Activated T-cell treated with anti-CD3 and anti-CD28 coated beads for 48 hours (primary cell): Measurements from ENCODE around the gene C10orf105.

ENCODE experiments used
- DNase-seq: peaks from one replicate; pipeline ENCODE4 v3.0.0-alpha.2; 2020; ENCODE audit warnings: low read depth

C10orf105 gene, protein sequence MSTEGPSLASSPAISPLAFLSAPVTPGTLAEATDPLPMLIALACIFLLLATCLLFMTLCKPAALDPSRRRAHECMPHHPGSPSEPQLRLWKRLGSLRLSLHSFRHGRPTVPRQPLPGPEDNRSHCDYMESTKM

DNA sequence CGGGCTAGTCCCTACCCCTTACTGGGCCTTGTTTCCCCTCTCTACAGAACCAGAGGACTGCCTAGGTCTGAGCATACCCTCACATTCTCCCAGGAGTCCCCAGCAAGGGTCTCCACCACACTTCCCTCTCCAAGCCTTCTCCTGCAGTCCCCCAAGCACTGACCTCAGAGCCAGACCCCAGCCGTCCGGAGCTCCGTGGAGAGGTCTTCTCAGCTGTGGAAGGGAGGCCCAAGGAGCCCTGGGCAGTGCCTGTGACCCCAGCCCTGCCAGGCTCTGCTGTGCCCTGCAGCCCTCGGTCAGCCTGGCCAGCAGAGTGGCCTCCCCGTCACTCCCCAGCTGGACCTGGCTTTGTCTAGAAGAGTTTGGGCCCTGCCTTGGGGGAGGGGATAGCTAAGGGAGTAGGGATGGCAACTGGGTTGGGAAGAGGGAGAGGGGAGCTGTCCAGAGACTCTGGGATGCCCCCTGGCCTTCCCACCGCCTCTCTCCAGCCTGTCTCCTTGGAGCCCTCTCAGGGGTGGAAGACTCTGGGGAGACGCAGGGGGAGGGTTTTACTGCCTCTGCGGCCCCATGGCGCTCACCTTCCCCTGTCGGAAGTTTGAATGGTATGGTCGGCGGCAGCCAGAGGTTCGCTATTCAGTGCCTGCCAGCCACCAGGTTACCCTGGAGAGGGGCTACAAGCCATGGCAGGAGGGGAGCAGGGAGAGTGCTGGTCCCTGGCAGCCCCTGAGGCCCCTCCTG is at the start of gene C10orf105:
Gene C10orf105, minus strand, starts transcription at position 315 of the 738 bp plus-strand sequence. CDS start 3,441 bp downstream, outside the sequence.
- no peak for DNase-seq

DNA sequence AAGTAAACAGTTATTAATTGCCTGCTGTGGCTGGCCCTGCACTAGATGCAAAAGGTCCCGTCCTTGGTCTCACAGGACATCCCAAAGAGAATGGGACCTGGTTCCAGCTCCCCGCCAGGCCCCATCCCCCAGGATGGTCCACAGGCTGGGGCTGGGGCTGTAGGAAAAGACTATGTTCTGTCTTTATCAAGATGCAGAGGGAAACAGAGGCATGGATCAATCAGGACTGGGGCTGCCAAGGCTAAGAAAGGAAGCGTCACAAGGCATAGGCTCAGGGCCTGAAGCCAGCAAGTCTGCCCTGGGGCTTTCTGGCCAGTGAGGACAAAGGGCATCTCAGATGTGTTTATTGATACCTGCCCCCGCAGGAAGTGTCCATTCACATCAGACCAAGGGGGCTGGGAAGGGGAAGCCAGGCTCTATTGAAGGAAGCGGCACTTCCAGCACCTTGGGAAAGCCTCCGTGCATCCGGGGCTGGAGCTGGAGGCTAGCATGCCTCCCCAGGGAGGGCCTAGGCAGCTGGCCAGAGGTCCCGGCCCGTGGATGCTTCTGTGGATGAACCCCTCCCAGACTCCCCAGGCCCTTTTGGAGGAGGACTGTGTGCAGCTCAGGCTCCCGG is 48.0 kb upstream of the C10orf105 start:
- DNase-seq = no peak

DNA sequence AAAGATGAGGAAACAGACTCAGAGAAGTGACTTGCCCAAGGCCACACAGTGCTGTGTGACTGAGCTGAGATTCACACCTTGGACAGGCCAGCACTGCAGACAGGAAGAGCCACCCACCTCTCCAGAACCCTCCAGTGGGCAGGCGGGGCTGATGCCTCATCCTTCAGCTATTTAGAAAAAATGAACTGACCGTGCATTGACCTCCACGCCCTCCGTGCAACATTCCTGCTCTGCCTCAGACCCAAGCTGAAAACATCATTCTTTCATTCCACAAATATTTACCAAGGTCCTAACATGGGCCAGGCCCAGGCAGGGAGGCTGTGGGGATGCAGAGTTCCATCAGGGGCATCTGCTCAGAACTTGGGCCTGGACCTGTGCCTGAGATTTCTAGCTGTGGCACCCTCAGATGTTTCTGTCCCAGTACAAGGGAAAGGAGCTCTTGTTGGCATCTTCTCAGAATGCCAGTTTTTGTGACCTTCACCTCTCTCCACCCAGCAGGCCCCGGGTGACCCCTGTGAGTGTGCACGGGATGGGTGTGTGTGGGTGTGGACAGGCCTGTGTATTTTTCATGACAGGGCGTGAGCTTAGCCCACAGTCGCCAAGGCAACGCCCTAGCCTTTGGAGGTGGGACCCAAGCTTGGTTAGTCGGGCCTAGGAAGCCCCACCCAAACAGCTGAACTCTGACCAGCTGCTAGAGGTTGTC is 47.3 kb upstream of the C10orf105 start:
- no peak for DNase-seq

DNA sequence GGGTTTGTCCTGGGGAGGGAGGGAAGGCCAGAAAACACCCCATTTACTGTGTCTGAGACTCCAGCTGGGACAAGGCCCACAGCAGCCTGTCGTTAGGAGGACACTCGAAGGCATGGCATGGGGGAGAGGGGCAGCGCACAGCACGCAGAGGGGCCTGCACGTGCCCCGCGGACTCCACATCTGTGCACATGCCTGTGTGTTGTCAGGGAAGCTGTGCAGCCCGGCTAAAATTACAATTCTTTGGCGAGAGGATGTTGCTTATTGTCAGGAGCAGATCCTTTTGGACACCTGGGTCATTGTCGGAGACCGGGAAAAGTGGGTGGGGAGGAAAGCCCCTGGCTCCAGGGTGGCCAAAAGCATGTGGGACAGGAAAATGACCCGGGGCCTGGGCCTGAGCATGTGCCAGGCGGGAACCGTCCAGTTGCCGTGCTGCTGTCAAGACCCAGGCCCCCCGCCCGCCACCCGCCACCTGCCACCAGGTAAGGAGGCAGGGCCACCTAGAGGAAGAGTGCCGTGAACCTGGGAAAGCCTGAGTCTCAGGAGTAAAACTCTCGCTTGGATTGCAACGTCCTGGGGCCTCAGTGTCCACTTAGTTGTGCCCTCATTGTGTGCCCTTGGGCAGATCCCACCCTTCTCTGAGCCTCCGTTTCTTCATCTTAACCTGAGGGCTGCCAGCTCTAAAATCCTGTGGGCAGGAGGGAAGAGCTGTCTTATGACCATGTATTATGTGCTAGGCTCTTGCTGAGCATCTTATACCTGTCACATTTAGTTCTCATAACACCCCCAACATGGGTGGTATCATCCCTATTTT is 46.5 kb upstream of the C10orf105 start:
- DNase-seq = no peak

DNA sequence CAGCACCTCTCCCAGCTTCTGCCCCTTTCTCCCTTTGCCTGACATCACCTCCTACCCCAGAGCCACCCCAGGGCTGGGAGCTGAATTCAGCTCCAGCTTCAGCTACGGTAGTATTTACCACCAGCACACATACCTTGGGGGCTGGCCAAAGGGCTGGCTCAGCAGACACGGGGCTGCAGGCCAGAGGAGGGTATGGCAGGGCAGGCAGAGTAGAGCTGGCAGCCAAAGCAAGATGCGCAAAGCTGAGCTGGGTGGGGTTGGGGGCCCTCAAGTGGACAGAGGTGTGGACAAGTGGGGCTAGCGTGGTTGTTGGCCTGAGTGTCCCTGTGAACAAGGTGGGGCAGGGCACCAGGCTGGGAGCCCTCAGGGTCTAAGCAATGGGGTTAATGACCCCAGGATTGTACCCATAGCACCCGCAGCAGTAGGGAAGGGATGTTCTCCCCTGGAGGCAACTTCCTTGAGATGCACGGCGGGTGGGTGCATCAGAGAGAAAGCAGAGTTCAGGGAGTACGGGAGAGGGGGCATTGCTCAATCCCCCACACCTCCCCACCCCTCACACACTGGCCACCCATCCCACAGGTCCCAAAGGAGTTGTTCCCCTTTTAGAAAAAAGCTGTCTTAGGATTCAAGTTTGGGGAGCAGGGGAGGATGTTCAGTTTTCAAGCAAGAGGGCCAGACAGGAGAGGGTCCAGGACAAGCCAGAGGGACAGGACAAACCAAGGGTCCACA is 45.8 kb upstream of the C10orf105 start:
- DNase-seq = no peak

DNA sequence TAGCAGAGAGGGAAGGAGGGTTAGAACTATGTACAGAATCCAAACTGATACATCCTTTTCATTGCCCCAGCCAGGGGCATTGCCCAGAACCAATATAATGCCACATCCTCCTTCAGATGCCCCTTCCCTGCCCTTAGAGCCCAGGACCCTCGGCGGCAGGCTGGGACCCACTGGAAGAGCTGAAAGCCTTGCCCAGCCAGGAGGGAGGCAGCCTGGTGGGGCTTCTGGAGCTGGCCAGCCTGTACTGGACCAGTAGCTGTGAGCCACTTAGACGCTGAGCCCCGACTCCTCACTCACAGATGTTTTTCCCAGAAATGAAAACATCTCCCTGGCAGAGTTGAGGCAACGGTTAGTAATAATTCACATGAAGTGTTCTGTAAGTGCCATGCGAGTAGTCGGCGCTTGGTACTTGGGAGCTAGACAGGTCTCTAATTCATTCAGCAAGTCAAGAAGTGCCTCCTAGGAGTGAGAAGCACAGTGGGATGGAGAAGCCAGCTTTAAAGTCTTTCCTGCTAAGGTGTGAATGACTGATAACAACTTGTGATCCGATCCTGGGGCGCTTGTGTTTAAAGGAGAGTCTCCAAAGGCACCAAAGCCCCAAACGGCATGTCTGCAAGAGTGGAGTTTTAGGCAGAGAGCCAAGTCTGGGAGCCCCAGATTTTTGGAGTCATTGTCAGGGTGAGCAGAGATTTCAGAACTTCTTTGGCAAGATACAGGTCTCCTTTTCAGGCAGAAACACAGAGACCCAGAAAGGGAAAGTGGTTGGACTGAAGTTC is 44.0 kb upstream of the C10orf105 start:
- DNase-seq = no peak

DNA sequence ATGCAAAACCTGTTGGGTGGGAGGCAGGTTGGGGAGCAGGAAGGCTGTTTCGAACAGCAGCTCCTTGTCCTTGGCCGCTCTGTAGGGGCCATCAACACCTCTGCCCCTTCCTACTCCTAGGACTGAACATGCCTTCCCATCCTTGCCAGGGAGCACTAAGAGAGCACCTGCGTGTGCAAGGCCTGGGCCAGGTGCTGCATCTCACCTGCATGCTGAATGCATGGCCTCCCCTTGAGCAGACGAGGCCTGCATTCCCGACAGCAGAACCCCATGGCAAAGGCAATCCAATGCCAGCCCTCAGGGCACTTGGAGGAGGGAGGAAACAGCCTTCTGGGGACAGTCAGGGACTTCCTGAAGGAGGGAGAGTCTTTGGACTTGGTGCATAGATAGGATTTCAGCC is 42.7 kb upstream of the C10orf105 start:
- no peak for DNase-seq

DNA sequence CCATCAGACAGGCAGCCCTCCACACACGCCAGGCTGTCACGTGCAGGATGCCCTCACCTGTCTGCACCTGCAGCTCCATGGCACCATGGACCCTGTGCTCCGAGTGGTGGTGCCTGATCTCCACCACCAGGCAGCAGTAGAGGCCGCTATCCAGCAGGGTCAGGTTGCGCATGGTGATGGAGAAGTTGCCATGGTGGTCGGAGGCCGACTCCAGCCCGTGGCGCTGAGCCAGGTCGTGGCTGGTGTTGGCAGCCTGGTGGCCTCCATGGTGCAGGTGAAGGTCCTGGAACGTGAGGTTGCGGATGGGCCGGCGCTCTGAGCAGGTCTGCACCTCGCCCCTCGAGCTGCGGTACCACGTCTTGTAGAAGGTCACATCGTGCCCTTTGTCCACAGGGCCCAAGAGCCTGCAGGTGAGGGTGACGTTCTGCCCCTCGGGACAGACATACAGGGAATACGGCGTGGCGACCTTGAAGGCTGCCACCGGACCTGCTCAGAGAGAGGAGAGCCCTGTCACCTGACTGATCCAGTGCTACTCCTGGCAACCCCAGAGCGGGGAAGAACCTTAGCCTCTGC is 42.0 kb upstream of the C10orf105 start:
- no peak for DNase-seq

DNA sequence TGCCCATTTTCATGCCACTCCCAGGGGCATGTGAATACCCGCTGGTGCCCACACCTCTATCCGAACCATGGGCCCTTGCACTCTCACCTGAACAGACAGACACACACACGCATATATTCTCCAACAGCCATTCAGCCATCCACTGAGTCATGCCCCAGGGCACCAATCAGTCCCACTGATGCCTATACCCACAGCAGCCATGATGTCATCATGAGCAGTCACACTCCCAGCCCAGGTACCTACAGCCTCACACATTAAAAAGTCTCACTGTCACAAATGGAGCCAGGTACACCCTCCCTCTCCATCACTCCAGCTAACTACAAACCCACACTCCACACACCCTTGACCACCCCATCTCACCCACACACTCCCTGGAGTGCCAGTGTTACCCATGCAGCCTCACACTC is 41.5 kb upstream of the C10orf105 start:
- no peak for DNase-seq

DNA sequence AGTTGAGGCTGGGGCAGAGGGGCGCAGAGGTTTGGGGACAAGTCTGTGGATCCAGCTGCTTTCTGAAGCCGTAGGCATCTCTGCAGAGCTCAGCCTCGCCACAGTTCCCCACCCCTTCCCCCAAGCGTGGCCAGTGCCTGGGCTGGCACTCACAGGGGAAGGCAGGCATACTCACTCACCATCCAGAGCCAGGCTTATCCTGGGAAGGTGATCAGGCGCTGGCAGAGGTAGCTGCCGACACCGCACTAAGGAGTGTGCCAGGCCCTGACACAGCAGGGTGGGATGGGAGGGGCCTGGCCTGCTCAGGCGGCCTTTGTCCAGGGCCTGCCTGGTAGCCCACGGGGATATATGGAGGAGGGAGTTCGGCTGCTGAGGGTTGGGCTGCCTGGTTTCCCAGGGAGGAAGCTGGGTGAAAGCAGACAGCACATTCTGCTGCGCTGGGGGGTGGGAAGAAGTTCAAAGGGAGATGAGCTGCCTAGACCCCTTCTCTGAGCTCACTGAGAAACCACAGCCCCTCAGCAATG is 37.9 kb upstream of the C10orf105 start:
- DNase-seq = no peak

DNA sequence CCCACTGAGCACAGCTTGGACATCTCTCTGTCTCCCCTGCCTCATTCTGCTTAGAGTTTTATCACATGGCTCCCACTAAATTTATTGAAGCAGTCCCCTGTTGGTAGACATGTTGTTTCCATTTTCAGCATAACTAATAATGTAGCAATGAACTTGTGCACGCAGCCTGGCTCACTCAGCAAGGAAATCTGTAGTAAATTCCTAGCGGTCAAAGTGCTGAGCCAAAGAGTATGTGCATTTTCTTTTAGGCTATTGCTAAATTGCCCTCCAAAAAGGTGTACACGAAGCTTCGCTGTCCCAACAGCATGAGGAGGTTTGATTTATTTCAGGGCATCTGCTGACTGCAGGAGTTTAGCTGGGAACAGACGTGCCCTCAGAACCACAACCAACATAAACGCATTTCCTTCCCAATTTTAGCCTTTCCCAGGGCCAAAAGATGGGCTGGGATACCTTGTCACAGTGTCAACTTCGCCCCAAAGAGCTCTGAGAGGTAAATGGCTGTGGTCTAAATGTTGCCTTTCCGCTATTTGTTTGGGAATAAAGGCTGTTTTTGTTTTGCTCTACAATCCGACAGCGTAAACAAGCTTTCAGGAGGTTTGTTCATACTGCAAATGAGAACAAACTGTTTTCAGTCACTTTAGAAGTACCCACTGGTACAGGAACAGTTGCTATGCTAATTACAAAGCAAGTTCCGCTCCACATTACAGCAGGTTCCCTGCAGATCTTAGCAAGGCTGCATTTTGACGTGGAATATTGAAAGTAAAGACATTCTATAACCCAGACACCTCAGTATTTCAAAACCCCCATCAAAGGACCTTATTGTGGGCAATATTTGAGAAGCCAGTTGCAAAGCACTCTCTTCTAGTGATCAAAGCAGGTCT is 37.0 kb upstream of the C10orf105 start:
- DNase-seq = no peak

DNA sequence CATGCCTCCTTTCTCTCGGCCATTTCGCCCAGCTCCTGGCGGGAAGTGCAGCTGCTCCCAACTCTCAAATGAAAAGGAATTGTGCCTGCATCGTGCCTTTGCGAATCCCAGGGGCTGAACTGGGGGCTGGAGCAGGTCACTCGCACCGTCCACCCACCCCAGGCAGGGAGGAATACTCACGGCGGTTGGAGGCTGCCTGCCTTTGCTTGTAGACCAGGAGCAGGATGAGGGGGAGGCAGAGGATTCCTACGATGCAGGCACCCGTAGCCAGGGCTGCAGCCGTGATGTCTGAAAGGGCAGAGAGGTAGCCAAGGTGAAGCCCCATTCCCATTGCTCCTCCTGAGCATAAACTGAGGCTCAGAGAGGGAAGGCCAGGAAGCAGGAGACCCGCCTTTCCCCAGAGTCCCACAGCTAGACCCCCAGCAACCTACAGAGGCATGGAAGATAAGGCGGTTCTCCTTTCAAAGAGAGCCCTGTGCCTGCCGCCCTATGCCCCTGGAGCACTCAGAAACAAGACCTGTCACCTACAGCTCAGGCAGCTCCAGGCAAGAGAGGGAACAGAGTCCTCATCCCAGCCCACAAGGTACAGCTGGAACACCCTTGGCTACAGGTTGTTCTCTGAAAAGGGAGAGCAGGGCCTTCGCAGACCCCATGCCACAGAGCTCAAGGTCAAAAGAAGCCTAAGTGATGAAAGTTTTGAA is 35.8 kb upstream of the C10orf105 start:
- DNase-seq = no peak

DNA sequence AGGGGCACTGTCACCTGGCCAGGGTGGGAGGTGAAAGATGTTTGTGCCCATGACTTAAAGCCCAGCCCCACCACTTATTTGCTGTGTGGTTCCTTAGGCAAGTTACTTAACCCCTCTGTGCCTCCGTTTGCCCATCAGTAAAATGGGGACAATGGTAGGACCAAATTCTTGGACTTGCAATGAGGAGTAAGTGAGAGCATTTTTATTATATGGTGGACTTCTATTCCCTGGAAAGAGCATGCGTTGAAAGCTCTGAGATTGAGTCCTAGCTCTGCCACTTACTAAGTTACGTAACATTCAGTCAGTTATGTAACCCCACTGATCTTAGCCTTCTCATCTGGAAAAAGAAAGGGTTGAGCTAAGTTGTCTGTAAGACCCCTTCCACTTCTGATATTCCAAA is 35.0 kb upstream of the C10orf105 start:
- no peak for DNase-seq

DNA sequence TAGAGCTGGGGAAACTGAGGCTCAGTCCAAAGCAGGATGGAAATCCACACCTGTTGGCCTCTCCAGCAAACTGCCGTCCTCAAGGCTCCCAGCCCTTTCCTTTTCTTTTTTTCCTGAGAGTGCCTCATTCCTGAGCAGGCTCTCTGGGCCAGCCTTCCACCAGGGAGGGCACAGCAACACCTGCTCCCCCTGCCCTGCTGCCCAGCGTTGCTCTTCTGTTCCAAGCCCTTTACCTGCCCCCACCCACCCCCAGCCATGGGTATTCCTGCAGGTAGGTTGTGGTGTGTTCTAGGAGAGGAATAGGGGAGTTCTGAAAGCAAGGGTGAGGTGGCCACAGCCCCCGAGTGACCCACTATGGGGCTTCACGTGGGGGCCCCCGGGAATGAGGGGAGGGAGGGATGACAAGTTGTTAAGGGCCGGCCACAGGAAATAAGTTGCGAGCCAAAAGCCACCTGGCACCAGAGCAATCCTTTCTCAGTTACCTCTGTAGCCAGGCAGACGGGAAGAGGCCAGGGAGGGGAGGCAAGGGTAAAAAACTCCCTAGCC is 34.5 kb upstream of the C10orf105 start:
- DNase-seq = no peak

DNA sequence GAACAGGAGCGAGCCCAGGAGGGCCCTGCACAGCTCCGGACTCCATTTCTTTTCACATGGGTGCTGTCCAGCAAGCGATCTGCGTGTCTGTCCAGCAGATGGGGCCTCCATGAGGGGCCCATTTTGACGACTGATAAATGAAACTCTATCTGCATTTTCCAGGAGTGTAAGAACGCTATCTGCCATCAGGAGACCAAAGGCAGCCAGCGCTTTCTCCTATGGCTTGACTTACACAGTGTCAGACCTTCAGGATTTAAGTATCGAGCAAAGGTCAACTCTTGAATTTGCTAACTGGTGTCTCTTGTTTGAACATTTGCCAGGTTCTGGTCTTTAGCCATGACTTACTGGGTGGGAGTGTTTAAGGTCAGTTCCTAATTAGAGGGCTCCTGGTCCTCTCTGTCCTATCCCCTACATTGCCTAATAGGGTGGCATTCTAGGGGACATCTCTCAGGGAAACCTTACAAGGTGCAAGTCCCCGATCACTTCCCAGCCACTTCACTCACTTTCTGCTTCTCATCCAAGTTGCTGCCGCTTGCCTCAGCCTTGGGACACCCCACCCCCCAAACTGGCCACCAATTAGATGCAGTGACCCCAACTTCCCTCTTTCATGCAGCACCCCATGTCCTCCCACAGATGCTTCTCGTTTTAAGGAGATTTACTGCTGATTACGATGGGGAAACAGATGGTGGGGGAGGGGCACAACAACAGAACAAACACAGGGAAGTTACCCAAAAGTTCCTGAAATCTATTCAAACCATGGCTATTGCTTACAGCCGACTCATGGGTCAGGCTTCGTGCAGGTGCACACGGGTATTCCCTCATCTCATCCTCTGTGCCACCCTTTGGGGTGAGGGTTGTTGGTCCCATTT is 33.7 kb upstream of the C10orf105 start:
- DNase-seq = no peak

DNA sequence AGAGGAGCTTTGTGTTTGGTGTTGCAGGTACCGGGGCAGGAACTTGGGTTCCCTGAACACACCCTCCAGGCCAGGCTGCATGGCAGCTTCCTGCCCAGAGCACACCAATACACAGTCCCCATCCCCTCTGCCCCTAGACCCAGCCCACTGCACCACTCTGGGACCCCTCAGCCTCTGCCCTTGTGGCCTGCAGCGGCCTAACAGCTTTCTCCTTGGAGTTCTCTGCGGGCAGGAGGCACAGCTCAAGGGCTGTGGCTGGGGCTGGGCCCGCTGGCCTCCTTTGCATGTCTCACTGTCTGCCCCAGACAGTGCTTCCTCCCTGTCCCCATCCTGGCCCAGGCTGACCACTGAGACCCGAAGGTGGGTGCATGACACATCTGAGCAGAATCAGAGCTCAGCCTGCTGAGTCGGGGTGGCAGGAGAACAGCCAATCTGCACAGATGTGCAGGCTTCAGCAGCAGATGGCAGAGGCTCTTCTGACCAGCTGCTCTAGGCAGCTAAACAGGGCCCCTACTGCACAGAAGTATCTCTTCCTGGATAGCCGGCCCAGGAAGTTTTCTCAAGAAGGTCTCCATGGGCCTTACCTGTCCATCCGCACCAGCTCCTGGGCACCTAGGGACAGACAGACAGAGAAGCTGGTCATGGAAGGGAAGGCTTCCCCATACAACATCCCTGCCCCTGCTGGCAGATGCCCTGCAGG is 33.0 kb upstream of the C10orf105 start:
- DNase-seq = no peak
